Activated T-cell treated with anti-CD3 and anti-CD28 coated beads for 4 hours (primary cell): ENCODE data around the gene EDEM3.
"Not testable (repeated sequence)": the region's sequence is repeated elsewhere in the genome, so short reads cannot be mapped to it uniquely, and the experiment has no call there.

ENCODE experiments used
- DNase-seq: peaks from one replicate; pipeline ENCODE4 v3.0.0-alpha.2; 2020

EDEM3 gene

DNA sequence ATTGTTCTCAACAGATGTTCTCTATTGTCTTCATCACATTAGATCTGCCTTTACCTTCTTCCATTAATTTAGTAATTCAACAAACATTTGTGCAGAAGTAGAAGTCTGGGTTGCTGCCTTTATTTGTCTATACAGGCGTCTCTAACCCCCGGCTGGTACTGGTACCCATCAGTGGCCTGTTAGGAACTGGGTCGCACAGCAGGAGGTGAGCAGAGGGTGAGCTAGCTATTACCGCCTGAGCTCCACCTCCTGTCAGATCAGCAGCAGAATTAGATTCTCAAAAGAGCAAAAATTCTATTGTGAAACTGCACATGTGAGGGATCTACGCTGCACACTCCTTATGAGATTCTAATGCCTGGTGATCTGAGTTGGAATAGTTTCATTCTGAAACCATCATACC lies 12.9 kb upstream of the EDEM3 start:
- no peak for DNase-seq

DNA sequence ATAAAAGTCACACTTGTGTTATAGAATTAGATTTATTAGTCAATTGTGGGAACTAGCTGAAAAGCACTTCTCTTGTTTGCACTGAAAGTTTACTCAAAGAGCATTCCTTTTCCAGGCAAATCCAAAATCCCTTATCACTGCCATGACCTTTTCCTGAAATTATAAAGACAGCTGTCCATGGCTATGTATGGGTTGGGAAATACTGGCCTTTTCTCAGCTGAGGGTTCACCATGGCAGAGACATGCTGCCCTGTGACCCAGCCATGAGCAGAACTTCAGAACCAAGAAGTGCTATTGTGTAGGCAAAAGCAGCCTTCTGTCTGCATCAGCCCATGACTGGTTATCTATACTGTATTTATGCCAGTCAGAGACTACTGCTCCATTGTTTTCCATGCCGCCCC lies 9.8 kb upstream of the EDEM3 start:
- DNase-seq, result no peak

DNA sequence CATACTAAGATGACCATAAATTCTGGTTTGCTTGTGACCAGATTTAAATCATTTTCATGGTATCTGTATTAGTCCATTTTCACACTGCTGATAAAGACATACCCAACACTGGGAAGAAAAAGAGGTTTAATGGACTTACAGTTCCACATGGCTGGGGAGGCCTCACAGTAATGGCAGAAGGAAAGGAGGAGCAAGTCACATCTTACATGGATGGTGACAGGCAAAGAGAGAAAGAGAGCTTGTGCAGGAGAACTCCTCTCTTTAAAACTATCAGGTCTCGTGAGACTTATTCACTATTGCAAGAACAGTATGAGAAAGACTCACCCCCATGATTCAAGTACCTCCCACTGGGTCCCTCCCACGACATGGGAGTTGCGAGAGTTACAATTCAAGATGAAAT lies 8.9 kb upstream of the EDEM3 start:
- DNase-seq, result not testable (repeated sequence)

DNA sequence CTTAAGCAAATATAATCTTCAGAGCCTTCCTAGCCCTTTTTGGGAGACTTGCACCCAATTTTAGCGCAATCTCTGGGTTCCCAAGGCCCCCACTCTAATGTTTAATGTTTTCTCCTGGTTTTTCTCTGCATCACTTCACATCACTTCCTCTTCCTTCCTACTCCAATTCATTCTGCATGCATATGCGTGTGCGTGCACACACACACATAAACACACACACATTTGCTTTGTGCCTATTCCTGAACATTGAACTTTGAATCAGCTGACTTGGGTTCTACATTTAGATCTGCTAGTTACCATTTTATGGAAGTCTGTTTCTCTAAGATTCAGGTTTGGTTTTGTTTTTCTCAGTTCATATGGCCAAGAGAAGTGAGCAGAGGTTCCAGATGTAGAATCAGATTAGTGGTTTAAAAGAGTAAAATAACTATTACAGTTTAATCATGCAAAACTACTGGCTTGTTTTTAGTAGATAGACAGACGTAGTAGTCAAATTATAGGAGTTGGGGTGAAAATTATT lies 7.4 kb upstream of the EDEM3 start:
- no peak for DNase-seq

DNA sequence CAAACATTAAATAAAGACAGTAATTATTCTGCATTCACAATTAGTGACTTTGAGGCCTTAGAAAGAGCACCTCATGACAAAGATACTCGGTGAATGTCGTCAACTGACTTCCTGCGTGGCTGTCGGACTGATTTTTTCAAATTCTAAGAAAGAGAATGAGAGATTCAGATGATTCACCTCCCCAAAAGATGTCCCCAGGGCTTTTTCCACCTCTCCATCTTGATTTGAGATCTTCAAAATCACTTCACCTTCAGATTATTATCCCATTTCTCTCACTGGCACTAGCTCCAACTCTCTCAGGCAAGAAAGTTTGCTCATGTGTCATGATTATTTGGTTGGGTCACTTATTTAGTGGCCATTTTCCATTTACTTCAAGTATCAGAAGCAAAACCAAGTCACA lies 5.0 kb upstream of the EDEM3 start:
- DNase-seq, result no peak

DNA sequence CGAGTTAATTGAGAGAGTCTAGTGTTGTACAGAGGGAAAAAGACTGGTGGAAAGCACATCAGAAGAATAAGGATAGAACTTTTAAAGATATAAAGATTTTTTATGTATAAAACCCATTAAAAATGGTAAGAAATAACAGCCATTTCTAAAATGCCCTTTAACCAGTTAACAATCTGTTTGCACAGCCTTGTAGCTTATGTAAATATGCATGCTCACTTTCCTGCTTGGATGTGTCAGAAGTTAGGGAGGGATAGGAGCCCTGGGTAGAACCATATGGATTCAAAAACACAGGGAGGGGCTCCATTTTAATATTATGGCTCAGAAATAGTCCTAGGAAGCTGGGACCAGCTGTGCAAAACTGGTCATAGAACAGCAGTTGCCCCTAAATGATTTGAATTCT lies 4.5 kb upstream of the EDEM3 start:
- no peak for DNase-seq

DNA sequence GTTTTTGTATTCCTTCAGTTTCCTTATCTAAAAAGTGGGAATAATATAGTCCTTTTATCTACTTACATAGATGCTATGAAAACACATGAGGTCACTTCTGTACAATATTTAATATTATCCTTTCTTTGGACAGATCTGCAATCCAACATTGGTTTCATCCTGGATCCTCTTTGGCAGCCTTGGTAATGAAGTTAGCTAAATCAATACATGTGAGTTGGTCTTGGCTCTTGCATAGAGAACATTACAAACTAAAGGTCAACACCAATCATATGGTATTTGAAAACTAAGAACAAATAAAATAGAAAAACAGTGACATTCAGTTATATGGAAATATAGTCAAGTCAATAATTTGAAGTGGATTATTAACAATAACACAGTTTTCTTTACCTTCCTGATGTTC lies 3.2 kb upstream of the EDEM3 start:
- no peak for DNase-seq

DNA sequence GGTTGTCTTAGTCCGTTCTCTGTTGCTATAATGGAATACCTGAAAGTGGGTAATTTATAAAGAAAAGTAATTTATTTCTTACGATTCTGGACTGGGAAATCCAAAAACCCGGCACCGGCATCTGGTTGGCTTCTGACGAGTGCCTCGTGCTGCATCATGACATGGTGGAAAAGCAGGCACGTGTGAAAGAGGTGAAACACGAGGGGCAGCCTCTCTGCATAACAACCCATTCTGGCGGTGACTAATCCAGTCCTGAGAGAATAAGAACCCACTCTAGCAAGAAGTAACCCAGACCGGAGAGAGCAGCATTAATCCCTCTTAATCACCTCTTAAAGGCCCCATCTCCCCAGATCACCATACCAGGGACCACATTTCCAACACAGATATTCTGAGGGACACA lies 2.7 kb upstream of the EDEM3 start:
- DNase-seq, result no peak

DNA sequence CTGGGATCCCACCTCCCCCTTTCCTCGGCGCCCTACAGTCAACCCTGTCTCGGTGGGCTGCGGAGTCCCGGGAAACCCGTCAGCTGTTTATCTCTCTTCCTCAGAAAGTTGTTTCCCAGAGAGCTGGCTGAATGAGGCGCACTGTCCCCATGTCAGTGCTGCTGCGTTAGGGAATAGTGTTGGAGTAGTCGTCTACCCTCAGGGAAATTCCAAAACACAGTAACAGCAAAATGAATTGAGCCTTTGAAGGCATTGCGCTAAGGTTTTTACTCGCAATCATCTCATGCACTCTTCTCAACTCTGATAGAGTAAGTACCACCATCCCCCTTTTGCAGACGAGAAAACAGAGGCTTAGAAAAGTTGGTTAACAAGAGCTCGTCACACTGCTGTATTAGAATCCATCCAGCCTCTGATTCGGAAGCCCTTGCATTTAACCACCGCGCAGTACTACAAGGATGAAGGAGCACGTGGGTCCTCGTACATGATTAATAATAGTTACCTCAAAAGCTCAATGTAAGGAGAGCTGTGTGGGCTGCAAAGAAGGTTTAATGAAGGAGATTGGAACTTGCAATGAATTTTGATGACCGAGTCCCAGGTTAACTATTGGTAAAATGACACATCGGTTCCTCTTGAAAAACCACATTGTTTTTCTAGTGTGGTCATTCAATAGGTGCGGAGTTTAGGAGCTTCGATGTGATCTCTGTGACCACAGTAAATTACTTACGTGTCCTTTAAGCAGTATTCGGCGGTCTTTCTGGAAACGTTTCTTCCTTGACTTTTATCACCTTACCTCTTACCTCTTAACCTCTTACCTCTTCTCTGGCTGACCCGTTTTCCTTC lies 788 bp upstream of the EDEM3 start:
- peak; percentile 7 for DNase-seq

DNA sequence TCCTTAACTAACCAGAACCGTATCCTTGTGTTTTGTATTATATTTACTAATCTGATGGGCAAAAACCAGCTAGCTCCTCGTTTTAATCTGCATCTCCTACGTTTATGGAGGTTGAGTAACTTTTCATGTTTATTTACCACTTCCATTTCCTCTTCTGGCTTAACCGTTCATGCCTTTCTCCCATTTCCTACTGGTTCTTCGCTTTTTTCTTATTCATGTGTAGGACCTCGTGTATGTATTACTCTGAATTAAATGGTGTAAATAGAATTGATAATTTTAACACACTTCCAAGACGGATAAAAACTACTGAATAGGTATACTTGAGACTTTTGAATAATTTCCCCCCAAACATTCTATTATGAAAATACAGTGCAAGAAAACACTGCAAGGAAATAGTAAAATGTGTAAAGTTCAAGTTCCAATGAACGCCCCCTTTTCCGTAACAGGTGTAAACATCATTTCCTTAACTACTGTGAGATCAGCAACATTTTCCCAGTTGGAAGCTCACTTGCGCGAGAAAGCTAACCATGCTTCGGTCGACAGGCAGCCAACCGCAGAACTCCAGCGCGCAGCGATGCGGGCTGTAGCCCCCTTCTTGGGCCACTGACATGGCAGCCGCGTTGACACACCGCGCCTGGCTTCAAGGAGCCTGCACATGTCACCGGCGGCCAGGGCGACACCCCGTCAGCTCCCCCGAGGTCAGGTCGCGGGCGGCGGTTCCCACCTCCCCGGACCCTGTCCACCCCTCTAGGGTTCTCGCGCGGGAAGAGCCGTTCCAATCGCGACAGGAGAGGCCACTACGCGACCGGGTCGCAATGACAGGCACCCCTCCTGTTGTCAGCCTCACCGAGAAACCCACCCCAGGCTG lies 816 bp downstream of the EDEM3 start:
- peak; percentile 17 for DNase-seq

DNA sequence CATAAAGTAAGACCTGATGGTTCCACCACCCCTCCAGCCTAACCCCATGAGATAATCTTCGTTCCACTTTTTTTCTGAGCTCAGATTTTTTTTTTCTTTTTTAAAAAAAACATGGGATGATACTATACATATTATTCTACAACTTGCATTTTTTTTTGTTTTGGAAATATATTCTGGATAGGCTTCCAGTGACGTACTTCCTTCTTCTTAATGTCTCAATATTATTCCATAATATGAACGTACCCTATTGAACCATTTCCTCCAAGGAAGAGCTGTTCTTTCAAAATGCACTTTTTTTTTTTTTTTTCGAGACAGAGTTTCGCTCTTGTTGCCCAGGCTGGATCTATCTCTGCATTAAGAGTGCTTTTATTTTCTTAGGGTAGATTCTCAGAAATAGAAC lies 1.5 kb downstream of the EDEM3 start:
- no peak for DNase-seq

DNA sequence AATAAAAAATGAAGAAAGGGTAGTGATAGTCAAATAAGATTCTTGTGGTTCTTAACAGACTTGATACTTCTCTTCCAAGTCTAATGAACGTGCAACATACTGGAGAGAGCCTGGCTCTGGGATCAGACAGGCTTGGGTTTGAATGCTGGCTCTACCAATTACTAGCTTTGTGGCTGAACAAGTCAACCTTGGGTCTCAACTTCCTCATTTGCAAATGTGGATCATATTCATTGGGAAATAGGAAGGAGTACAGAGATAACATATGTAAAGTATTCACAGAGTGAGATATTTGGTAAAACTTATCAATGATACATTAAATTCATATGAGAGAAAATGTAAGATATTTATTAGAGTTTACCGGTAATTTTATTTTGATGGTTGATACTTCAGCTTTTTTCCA lies 2.0 kb downstream of the EDEM3 start:
- no peak for DNase-seq

DNA sequence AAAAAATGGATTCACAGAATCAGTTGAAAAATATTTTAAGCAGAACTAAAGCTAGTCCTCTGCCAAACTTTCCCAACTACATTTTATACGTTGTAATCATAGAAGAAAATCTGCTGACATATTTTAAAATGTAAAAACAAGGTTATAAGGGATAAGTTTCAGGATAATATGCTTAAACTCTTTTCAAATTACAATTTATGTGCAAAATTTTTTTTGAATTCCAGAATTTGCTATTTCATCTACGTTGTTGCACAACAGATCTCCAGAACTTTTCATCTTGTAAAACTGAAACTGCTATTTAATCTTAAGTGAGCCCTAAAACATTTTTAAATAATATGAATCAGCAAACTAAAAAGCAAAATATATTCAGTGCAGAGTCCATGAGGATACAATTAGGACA lies 5.9 kb downstream of the EDEM3 start:
- no peak for DNase-seq

DNA sequence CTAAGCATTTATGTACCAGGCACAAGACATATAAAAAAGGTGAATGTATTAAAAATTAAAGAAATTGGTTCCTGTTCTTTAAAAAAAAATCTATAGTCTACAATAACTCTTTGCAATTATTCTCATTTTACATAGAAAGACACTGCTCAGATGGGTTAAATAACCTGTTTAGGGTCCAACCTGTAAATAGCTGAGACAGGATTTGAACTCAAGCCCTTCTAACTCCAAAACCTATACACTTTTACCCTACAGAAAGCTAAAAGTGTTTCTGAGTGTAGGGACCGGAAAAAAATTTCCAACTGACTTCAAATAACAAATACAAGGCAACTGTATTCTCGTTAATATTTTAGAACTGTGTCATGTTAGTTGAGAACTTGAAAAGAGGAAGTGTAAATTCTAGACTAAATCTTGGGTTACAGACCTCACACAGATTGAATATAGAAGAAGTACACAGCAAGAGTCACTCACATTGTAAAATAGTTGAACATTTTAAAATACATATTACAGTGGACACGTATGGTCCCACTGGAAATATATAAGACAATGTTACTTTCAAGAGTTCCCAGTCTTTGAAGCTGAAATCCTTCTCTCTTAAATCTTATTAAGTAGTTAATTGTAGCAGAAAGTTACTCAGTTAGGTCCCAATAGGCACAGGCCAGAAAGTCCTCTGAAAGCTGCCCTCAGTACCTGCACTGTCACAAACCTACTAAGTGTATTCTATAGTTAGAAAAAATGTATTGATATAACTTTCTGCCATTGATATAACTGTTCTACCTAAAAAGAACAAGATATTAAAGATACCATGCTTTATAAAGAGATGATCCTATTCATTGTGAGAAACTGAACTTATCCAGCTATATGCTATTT lies 7.3 kb downstream of the EDEM3 start:
- no peak for DNase-seq

DNA sequence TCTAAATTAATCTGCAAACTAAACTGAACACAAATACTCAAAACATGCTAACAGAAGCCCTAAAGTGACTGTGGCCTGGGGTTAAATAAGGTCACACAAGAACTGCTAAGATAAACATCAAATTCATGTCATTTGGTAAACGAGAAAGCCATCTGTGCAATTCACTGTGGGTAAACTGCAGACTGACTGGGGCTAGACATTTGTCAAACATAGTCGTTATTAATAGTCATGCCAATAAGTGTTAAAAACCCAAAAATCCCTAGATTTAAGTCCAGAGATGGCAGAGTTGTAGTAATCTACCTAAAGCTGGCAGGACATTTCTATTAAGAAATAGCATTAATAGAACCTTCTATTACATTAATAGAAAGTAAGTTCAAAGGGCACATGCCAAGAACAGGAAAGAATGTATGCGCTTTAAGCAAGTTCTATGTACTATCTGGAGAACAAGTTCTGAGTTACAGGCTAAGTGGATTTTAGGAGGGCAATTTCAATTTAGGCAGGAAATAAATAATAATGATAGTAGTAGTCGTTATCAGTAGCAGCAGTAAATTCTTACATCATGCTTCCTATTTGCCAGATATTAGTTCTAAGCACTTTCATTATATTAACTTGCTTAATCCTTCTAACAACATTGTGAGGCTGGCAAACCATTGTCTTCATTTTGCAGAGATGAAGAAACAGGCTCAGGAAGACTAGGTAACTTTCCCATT lies 8.6 kb downstream of the EDEM3 start:
- DNase-seq, result no peak

DNA sequence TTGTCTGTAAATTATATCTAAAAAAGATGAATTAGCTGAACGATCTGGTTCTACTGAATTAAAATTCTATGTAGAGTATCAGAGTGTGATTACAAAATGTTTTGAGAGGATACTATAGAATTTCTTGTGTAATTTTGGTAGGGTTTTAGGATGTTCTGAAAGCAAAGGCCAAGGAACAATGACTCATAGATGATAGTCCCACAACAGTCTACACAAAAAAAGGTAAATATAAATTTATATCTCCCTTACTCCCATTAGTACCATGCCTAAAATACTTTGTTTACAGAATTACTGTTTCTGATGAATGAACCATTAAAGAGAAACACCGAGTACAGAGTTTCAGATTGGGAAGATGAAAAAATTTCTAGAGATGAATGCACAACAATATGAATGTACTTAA lies 9.5 kb downstream of the EDEM3 start:
- DNase-seq, result no peak

DNA sequence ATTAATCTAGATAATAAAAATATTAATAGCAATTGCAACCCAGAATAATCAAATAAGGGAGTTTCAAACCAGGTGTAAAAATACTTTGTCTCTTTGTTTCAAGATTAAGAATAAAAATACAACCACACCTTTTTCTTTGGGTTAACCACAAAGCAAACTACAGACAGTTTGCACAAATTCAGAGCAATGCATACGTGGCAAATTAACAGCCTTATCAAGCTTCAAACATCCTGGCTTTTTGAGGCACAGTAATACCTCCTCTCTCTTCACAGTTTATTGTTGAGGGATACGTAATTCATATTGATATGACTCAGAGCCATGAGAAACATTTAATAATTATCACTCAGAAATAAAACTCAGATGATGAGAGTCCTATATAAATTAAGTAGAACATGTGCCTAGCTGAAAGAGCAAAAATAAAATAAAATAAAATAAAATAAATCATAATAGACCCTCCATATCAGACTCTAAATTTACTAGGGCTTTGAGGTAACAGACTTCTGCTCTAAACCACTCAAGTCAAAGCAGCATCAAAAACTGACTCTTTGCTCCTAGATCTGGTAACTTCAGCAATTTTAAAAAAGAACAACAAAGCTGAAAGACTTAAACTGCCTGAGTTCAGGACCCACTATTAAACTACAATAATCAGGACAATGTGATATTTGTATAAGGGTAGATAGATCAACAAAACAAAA lies 11.4 kb downstream of the EDEM3 start:
- DNase-seq, result no peak

DNA sequence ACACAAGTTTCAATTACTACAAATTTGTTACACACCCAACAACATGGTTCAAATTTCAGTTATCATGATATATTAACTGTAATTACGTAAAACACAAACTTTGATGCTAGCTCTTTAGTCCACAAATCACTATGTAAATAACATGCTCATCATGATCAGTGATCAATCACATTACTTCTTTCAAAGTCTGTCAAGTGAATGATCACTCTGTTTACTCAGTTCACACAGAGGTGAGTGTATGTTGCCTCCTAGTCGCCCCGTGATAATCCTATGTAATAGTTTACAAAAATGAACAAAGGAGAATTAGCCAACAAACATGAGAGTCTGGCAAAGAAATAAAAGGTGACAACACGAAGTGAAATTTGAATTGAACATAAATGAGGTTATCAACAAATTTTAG lies 14.3 kb downstream of the EDEM3 start:
- DNase-seq, result no peak

DNA sequence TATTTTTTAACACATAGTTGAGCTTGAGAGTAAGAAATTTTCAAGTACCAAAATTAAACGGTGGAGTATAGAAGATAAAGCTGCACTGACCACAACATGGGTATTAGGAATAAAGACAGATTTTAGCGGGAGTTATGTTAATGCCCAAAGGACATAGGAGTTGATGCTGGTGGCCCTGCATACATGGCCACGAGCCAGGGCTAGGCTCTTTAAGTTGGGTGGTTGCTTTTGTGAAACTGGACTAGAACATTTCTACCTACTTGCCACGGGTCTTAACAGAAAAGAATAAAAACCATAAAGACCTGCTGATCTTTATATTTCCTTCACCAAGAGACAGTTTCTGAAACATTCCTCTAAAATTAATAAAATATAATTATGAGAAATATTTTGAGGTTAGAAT lies 14.9 kb downstream of the EDEM3 start:
- DNase-seq, result no peak

DNA sequence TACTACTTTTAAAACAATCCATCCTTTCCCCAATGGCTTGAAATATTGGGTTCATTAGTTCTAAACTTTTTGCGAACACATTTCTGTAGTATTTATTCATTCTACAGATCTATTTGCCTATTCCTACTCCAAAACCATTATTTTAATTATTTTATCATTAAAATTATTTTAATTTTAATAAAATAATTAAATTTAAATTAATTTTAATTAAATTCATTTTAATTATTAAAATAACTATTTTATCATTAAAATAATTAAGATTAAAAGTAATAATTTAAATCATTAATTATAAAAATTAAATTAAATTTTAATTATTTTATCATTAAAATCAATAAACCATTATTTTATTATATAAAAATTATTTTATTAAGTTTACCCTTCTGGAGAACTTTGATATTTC lies 15.6 kb downstream of the EDEM3 start:
- DNase-seq, result no peak

DNA sequence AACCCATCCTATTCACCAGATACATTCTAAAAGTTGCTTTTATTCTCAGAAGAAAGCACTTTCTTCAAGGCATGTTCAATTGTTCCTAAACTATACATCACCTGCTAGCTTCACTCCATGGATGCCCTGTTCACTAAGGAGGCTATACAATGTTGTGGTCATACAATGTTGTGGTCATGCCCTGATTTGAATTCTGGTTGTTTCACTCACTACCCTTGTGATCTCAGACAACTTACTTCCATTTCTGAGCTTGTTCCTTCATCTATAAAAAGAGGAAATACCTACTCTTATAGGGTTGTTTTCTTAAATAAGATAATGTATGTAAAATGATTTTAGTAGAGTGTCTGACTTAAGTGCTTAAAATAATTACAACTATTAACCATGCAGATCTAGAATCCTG lies 19.7 kb downstream of the EDEM3 start:
- DNase-seq, result no peak

DNA sequence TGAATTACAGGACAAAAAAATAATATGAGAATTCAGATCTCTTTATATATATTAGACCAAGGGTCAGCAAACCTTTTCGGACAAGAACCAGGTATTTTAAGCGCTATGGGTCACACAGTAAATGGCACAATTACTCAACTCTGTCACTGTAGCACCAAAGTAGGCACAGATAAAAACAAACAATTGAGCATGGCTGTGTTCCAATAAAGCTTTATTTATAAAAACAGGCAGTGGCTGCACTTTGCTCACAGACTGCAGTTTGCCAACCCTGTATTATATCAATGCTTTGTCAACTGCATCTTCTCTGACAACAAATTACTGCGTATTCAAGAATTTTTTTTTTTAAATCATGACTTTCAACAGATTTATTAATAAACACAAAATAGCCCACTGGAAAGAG lies 29.8 kb downstream of the EDEM3 start:
- DNase-seq, result no peak
